Adipocyte (in vitro differentiated cells): ENCODE data around the gene CPNE5.

Source experiments
- DNase-seq: peaks from one replicate; pipeline ENCODE4 v3.0.0-alpha.2; 2015; ENCODE audit warnings: low read depth
- H3K27me3 ChIP-seq: replicated peaks from 2 replicates; pipeline ENCODE4 v1.7.0; 2013; ENCODE audit warnings: mild to moderate bottlenecking, low read length, moderate library complexity; ENCODE audit not compliant: control insufficient read depth, insufficient read depth
- H3K36me3 ChIP-seq: 2 replicates; pipeline ENCODE4 v1.7.0; 2013; ENCODE audit warnings: low read length, mild to moderate bottlenecking, moderate library complexity; ENCODE audit not compliant: control insufficient read depth, insufficient read depth, severe bottlenecking
- H3K4me1 ChIP-seq: 2 replicates; pipeline ENCODE4 v1.7.0; 2013; ENCODE audit warnings: mild to moderate bottlenecking, low read length, moderate library complexity; ENCODE audit not compliant: control insufficient read depth, insufficient read depth
- H3K4me3 ChIP-seq: 2 replicates; pipeline ENCODE4 v1.7.0; 2013; ENCODE audit warnings: mild to moderate bottlenecking, low read length, moderate library complexity
- H3K9ac ChIP-seq: 2 replicates; pipeline ENCODE4 v1.7.0; 2013; ENCODE audit warnings: mild to moderate bottlenecking, low read length, moderate library complexity
- H3K9me3 ChIP-seq: 2 replicates; pipeline ENCODE4 v1.7.0; 2013; ENCODE audit warnings: mild to moderate bottlenecking, low read length, moderate library complexity; ENCODE audit not compliant: control insufficient read depth

CPNE5 gene

DNA sequence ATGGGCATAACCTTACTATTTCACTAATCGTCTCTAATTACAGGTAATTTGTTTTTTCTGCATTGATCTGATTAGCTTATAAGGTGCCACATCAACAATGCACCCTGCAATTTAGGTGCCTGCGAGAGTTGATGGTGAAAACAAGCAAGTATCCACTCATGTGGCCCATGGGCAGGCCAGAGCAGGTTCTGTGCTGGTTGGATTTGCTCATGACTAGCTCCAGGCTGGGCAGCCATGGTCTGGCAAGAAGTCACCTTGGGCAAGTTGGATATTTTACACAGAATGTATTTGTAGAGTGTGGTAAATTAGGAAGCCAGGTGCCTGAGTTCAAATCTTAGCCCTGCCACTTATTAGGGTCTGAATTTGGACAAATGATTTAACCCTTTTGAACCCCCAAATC is 116.4 kb downstream of the CPNE5 start:
- Histone ChIP-seq H3K4me1 (no peaks in the 10 kb centered on the region), H3K4me3 (no peak overlapping the region), H3K9me3 (no peaks in the 10 kb centered on the region), H3K36me3 (no peaks in the 10 kb centered on the region), H3K9ac (no peak overlapping the region), H3K27me3 (peaks cover 16% of the 10 kb centered on the region)
- no peak for DNase-seq

DNA sequence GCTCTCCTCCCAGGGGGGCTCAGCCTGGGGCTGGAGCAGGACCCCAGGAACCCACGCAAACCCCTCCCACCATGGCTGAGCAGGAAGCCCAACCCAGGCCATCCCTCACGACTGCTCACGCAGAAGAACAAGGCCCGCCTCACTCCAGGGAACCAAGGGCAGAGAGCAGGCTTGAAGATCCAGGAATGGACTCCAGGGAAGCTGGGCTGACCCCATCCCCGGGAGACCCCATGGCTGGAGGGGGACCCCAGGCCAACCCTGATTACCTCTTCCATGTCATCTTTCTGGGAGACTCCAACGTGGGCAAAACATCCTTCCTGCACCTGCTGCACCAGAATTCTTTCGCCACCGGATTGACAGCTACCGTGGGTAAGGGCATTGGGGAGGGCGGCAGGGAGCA is 116.9 kb downstream of the CPNE5 start:
- no peak for DNase-seq
- Histone ChIP-seq H3K27me3 (peaks cover 16% of the 10 kb centered on the region), H3K9ac (no peak overlapping the region), H3K4me1 (no peaks in the 10 kb centered on the region), H3K9me3 (no peaks in the 10 kb centered on the region), H3K36me3 (no peaks in the 10 kb centered on the region), H3K4me3 (no peak overlapping the region)

DNA sequence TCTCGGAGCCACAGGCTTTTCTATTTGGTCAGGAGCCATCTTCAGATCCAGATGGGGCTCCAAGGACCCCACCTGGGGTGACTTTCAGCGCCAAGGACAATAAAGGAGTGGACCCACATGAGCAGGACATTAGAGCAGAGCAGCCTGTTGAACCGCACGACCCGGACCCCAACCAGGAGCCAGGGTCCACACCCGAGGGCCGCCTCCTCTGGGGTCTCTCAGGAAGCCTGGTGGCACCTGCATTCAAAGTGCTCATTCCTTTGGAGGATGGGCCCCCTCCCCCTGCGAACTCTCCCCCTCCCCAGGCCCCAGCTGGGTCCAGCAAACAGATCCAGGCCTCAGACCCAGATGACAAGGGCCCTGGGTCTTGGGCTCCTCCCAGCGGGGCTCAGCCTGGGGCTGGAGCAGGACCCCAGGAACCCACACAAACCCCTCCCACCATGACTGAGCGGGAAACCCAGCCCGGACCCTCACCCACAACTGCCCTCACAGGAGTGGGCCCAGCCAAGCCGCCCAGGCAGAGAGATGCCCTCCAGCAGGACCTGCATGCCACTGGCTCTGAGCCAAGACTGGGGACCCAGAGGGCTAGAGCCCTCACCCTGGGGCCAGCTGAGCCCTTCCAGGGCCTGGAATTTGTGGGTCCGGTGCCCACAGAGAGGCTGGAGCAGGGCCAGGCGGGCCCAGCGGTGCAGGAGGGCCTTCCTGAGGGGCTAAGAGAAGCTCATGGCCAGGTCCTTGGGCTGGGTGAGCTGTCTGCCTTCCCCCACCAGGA is 117.7 kb downstream of the CPNE5 start:
- no peak for DNase-seq
- Histone ChIP-seq H3K9me3 (no peaks in the 10 kb centered on the region), H3K36me3 (no peaks in the 10 kb centered on the region), H3K27me3 (peaks cover 16% of the 10 kb centered on the region), H3K9ac (no peak overlapping the region), H3K4me1 (no peaks in the 10 kb centered on the region), H3K4me3 (no peak overlapping the region)

DNA sequence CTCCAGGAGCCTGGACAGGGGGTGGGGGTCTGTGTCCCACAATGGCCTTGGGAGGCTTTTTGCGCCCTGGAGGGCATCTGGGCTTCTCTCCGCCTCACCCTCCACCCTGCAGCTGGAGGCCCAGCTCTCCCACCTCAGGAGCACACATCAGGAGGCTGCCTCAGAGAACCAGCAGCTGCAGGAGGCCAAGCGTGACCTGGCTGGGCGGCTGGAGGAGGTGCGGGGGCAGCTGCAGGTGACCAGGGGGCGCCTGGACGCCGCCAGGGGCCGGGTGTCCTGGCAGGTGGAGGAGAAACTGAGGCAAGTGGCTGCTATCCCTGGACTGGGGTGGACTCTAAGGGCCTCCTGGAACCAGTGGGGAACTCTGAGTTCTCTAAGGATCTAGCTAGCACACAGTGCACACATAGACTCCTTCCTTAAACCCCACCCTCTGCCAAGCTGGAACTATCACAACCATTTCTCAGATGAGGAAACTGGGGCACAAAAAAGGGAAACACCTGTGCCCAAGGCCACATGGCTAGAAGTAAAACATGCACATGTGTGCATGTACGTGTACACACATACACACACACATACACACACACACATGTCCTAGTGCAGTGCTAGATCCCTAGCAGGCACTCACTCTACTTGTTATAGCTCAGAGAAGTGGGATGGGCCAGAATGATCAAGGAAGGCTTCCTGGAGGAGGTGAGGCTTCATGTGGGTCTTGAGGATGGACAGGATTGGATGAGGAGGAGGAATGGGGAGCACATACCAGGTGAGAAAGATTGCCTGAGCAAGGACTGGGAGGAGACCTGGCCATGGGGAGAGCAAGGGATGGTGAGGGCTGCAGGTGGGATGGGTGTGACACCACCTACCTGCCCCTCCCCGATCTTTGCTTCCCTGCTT is 118.7 kb downstream of the CPNE5 start:
- no peak overlapping the region for H3K9ac ChIP-seq
- DNase-seq: no peak
- peaks cover 16% of the 10 kb centered on the region for H3K27me3 ChIP-seq
- no peaks in the 10 kb centered on the region for H3K36me3 ChIP-seq
- H3K4me1 ChIP-seq: no peaks in the 10 kb centered on the region
- no peak overlapping the region for H3K4me3 ChIP-seq
- H3K9me3 ChIP-seq: no peaks in the 10 kb centered on the region

DNA sequence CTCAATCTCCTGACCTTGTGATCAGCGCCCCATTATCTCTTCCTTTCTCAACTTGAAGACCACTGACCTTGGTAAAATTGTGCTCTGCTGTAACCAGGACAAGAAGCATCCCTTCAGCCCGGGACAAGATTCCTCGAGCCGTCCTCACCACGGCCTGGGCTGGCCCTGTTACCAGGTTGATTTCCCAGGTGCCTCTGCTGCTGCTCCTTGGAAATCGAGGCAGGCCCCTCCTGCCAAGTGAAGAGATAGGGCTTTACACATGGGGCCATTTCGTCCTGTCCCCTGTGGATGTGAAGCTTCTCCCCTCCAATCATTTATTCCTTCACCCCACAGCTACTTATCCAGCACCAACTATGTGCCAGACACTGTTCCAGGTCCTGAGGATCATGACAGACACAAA is 120.1 kb downstream of the CPNE5 start:
- Histone ChIP-seq H3K9me3 (no peaks in the 10 kb centered on the region), H3K27me3 (peaks cover 20% of the 10 kb centered on the region), H3K4me3 (no peak overlapping the region), H3K4me1 (no peaks in the 10 kb centered on the region), H3K9ac (no peak overlapping the region), H3K36me3 (no peaks in the 10 kb centered on the region)
- DNase-seq: no peak

DNA sequence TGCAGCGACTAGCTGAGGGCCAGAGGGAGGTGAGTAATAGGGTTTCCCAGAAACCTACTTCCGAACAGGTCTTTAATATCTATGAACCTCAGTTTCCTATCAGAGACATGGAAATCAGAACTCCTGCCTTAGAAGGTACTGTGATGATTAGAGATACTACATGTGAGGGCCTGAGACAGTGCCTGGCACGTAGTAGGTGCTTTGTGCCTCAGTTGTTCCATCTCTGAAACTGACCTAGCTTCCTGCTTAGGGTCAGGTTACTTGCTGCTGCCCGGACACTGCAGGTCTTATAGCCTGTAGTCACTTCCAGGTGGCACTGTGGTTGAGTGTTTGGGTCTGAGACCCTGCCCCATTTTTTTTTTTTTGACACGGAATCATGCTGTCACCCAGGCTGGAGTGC is 120.7 kb downstream of the CPNE5 start:
- no peaks in the 10 kb centered on the region for H3K9me3 ChIP-seq
- no peaks in the 10 kb centered on the region for H3K36me3 ChIP-seq
- no peaks in the 10 kb centered on the region for H3K4me1 ChIP-seq
- H3K4me3 ChIP-seq: no peak overlapping the region
- H3K9ac ChIP-seq: no peak overlapping the region
- peaks cover 26% of the 10 kb centered on the region for H3K27me3 ChIP-seq
- no peak for DNase-seq

DNA sequence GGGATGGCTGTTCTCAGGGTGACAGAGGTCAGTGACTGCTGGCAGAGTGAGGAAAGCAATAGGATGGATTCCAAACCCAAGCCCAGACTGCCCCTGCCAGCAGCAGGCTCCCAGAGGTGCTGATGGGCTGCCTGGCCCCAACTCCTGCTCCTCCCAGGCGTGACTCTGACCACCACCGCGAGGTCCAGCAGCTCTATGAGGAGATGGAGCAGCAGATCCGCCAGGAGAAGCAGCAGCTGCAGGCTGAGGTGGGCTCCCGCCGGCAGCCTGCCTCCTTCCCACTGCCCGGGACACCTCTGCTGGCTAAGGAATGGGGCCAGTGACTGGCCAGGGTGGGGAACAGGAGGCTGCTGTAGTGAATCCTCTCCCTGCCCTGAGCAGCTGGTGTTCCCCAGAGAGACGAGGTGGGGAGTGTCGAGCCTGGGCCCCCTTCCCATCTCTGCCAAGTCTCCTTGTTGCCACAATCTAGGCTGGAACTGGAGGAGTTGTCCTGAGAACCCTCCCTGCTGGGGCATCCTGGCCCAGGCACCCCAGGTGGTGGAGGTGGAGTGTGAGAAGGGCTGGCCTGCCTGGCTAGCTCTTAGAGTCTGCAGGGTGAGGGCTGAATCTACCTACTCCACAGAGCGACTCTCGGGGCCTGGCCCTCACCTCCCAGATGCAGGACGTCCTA is 121.2 kb downstream of the CPNE5 start:
- H3K27me3 ChIP-seq: peaks cover 26% of the 10 kb centered on the region
- no peaks in the 10 kb centered on the region for H3K9me3 ChIP-seq
- DNase-seq: no peak
- H3K9ac ChIP-seq: no peak overlapping the region
- H3K4me3 ChIP-seq: no peak overlapping the region
- H3K4me1 ChIP-seq: no peaks in the 10 kb centered on the region
- H3K36me3 ChIP-seq: no peaks in the 10 kb centered on the region

DNA sequence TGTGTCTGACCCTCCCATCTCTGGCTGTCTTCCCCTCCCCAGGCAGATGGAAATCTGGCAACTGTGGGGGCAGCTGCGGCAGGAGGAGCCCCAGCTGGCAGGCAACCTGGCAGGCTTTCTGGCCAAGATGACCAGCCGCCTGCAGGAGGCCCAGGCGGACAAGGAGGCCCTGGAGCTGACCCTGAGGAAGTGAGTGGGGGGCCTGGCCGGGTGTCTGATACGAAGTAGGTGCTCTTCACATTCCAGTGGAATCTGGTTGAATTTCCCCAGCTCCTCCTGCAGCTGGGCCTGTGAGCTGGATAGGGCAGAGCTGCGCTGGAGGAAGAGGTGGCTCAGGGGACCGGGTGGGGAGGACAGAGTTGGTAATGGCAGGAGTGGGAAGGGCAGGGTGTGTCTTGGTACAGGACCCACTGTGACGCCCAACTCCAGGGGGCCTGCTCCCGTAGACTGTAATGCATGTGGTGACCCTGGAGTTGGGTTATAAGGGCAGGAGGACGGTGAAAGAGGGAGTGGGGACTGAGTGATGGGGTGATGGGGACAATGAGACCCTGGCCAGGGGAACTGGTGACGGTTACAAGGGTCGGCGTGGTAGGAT is 121.9 kb downstream of the CPNE5 start:
- no peak overlapping the region for H3K4me3 ChIP-seq
- no peak overlapping the region for H3K9ac ChIP-seq
- no peaks in the 10 kb centered on the region for H3K36me3 ChIP-seq
- H3K9me3 ChIP-seq: no peaks in the 10 kb centered on the region
- H3K27me3 ChIP-seq: peaks cover 26% of the 10 kb centered on the region
- H3K4me1 ChIP-seq: no peaks in the 10 kb centered on the region
- no peak for DNase-seq

DNA sequence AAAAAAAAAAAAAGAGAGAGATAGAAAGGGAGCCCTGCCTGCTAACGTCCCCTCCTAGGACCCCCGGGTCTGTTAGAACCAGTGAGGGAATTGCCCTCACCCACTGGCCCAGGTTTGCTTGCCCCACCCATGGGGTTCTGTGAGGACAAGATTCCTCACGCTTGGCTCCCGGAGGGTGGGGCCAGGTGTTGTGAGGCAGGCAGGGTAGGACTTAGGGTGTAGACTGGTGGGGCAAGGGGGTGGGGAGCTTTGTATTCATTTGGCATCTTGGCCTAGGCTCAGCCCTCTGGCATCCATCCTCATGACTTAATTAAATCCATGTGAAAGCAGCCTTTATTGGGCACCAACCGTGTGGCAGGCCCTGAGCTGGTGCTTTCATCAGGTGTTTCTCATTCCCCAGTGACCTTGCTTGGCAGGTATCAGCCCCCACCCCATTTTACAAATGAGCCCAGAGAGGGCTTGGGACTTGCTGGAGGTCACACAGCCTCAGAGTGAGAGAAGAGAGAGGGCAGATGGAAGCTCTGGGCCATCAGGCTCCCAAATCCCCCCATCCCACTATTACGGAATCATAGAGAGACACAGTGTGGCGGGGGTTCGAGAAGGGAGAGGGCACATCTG is 122.7 kb downstream of the CPNE5 start:
- no peaks in the 10 kb centered on the region for H3K36me3 ChIP-seq
- H3K9ac ChIP-seq: no peak overlapping the region
- H3K9me3 ChIP-seq: no peaks in the 10 kb centered on the region
- H3K27me3 ChIP-seq: peaks cover 26% of the 10 kb centered on the region
- no peaks in the 10 kb centered on the region for H3K4me1 ChIP-seq
- DNase-seq: no peak
- H3K4me3 ChIP-seq: no peak overlapping the region

DNA sequence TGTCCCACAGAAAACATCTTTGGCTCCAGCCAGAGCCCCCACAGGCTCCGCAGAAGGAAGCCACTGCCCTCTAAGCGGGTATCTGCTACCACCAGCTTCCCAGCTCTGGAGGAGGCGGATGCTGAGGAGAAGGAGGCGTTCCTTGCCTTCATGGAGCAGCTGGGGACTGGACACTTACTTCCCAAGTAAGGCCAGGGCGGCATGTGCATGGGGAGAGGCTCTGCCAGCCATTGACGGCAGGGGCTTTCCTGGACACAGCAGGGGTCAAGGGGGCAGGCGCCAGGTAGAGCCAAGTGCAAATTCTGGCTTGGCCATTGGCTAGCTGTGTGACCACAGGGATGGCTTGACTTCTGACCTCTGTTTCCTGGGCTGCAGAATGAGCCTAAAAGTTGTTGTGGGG is 123.8 kb downstream of the CPNE5 start:
- H3K27me3 ChIP-seq: peaks cover 24% of the 10 kb centered on the region
- H3K4me3 ChIP-seq: no peak overlapping the region
- no peaks in the 10 kb centered on the region for H3K9me3 ChIP-seq
- H3K4me1 ChIP-seq: no peaks in the 10 kb centered on the region
- no peak overlapping the region for H3K9ac ChIP-seq
- no peaks in the 10 kb centered on the region for H3K36me3 ChIP-seq
- DNase-seq: no peak
